Measurements from ENCODE around the gene ANKRD7.

DNA sequence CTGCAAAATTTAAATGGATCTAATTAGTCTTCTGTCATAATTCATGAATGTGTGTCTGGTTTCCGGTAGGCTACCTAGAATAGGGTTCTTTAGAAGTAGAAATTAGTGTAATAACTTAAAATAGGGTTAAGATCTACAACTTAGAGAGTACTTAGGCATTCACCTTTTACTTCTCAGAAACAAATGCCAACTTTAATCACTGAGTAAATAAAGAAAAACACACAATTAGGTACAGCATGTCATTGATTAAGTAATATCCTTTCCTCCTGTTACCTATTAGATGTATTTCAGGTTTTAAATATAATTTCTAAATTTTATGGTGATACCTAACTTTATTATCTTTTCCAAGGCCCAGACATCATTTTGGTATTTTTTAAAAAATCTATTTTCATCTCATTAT lies 9.3 kb downstream of the ANKRD7 start:
- TF ChIP-seq POLR2A (IDR thresholded peaks at IDR 0.05) = no peak
- TF ChIP-seq CTCF (IDR thresholded peaks at IDR 0.05) = no peak
